Measurements from ENCODE around the gene TTC12. TPM values are rescaled to one million over a fixed set of nuclear protein-coding genes. Genes with fewer than 3 reads are reported as not detected.

Gene TTC12
- total and polyA plus RNA-seq, 2 of the 13 experiments (the other 11 are each of a cell fraction or from before 2014, with no cell fraction given), result 5.4 to 11.6 TPM

DNA sequence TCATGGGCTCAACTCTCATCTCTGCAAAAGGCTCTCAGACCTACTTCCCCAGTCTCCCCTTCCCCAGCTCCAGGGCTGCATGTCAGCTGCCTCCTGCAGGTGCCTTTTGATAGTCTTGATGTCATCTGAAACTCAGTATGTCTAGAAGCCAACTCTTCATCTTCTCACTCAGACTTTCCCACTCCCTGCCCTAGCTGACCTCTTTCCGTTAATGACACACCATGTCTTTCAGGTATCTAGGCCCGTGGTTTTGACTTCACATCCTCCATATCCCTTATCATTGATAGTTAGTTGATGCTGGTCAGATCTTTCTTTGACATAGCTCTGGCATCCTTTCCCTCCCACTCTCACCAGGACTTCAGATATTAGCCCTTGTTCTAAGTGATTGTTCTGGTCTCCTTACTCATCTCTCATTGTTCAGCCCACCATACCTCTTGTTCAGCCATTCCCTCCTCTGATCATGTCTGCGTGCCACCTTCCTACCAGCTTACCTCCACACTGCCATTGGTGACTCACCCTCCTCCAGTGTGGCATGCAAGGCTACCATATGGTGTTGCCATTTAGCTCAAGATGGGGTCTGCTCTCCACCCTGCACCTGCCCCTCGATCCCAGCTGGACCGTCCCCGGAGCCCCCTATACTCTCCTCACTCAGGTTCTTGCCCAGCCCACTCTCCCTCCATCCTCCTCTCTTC, 18.4 kb downstream of the TTC12 start (continued):
- TF ChIP-seq, protein P1, sequence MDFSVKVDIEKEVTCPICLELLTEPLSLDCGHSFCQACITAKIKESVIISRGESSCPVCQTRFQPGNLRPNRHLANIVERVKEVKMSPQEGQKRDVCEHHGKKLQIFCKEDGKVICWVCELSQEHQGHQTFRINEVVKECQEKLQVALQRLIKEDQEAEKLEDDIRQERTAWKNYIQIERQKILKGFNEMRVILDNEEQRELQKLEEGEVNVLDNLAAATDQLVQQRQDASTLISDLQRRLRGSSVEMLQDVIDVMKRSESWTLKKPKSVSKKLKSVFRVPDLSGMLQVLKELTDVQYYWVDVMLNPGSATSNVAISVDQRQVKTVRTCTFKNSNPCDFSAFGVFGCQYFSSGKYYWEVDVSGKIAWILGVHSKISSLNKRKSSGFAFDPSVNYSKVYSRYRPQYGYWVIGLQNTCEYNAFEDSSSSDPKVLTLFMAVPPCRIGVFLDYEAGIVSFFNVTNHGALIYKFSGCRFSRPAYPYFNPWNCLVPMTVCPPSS (IDR thresholded peaks at IDR 0.05), result no peak
- no peak for TF ChIP-seq TEAD3 (CRISPR knock-in tag; optimal IDR thresholded peaks at IDR 0.05; ENCODE audit: borderline replicate concordance)

DNA sequence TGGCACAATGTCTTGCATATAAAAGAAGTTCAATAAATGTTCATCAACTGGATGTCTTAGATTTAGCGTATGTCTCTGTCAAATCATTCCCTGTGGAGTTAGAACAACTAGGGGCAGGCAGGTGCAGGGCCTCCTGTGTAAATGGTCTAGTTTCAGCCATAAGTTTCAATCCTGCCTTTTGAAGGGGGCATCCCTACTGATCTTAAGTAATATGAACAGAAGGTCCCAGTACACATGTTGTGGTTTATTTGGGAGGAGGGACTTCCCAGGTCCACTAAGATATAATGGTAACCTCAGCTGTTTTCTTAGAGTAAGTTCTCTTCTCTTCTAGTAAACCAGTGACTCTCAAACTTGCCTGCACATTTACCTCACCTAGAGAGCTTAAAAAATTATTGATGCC, 19.8 kb downstream of the TTC12 start:
- no peak overlapping the region for H3K27ac ChIP-seq (ENCODE audit: extremely low read length, insufficient read depth, low read length)
- no peaks in the 10 kb centered on the region for H3K27me3 ChIP-seq (ENCODE audit: control insufficient read depth in 1 of 2, insufficient read depth in 2 of 2, low read length in 2 of 2)
- DNase-seq (ENCODE audit: low spot score), result no peak
- ChIA-PET POLR2A (no interaction called here), CTCF (ENCODE audit: low intra/inter-chr PET ratio, low total read pairs) (no interaction called here)
- in situ Hi-C loops (cut with HindIII; ENCODE audit: extremely low pct_ligation_motif_present, low pct_unique_long_range_greater_than_20kb) (no loop called here), intact Hi-C loops (cut with micrococcal nuclease; ENCODE audit: unreplicated experiment) (no loop called here)
- H2AFZ ChIP-seq (ENCODE audit: low read length), result no peak overlapping the region
- BruUV-seq (replicated peaks), result no TSS peak
- H3K36me3 ChIP-seq (replicated peaks in 1 of 2; ENCODE audit: control insufficient read depth in 1 of 2, insufficient read depth in 2 of 2, low read length in 2 of 2), result peaks cover 0 to 11% of the 10 kb centered on the region in 2 experiments; a peak in 2 of 5 replicates
- no peaks in the 10 kb centered on the region for H3K79me2 ChIP-seq (ENCODE audit: insufficient read depth, low read length)
- no peaks in the 10 kb centered on the region for H3K4me1 ChIP-seq (ENCODE audit: insufficient read depth, low read length)
- no peaks in the 10 kb centered on the region for H3K9me3 ChIP-seq (ENCODE audit: low read length)
- no peak overlapping the region for H3K4me3 ChIP-seq (replicated peaks in 1 of 3; ENCODE audit: insufficient read depth in 1 of 3, low read depth in 2 of 3, low read length in 3 of 3)
- H3K9ac ChIP-seq (ENCODE audit: insufficient read depth, low read depth, low read length), result no peak overlapping the region
- no peak overlapping the region for H3K4me2 ChIP-seq (ENCODE audit: low read depth, low read length)
- no peak for ATAC-seq
- no peak for FAIRE-seq
- no peaks in the 10 kb centered on the region for H4K20me1 ChIP-seq (ENCODE audit: insufficient read depth, low read length)
- 100% methylated on average over 1 of the region's 1 CpG for WGBS (ENCODE audit: low lambda C conversion rate)
- TF ChIP-seq, protein P2, sequence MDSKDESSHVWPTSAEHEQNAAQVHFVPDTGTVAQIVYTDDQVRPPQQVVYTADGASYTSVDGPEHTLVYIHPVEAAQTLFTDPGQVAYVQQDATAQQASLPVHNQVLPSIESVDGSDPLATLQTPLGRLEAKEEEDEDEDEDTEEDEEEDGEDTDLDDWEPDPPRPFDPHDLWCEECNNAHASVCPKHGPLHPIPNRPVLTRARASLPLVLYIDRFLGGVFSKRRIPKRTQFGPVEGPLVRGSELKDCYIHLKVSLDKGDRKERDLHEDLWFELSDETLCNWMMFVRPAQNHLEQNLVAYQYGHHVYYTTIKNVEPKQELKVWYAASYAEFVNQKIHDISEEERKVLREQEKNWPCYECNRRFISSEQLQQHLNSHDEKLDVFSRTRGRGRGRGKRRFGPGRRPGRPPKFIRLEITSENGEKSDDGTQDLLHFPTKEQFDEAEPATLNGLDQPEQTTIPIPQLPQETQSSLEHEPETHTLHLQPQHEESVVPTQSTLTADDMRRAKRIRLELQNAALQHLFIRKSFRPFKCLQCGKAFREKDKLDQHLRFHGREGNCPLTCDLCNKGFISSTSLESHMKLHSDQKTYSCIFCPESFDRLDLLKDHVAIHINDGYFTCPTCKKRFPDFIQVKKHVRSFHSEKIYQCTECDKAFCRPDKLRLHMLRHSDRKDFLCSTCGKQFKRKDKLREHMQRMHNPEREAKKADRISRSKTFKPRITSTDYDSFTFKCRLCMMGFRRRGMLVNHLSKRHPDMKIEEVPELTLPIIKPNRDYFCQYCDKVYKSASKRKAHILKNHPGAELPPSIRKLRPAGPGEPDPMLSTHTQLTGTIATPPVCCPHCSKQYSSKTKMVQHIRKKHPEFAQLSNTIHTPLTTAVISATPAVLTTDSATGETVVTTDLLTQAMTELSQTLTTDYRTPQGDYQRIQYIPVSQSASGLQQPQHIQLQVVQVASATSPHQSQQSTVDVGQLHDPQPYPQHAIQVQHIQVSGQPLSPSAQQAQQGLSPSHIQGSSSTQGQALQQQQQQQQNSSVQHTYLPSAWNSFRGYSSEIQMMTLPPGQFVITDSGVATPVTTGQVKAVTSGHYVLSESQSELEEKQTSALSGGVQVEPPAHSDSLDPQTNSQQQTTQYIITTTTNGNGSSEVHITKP (CRISPR knock-in tag; IDR thresholded peaks at IDR 0.05; ENCODE audit: low read depth), result no peak
- TF ChIP-seq NFATC3 (CRISPR knock-in tag; IDR thresholded peaks at IDR 0.05) (no peak), ZNF274 (CRISPR knock-in tag; IDR thresholded peaks at IDR 0.05) (no peak), HDAC6 (IDR thresholded peaks at IDR 0.05; ENCODE audit: low read depth, low read length) (no peak), ZNF75D (CRISPR knock-in tag; IDR thresholded peaks at IDR 0.05; ENCODE audit: borderline replicate concordance) (no peak), ZNF460 (CRISPR knock-in tag; IDR thresholded peaks at IDR 0.05; ENCODE audit: borderline replicate concordance) (no peak), HCFC1 (IDR thresholded peaks at IDR 0.05; ENCODE audit: low read depth, low read length) (no peak), PCBP1 (IDR thresholded peaks at IDR 0.05; ENCODE audit: borderline replicate concordance, low read depth, low read length) (no peak), ZNF674 (CRISPR knock-in tag; IDR thresholded peaks at IDR 0.05; ENCODE audit: low read depth) (no peak), ZNF230 (CRISPR knock-in tag; IDR thresholded peaks at IDR 0.05) (no peak)
- TF ChIP-seq, protein P3, sequence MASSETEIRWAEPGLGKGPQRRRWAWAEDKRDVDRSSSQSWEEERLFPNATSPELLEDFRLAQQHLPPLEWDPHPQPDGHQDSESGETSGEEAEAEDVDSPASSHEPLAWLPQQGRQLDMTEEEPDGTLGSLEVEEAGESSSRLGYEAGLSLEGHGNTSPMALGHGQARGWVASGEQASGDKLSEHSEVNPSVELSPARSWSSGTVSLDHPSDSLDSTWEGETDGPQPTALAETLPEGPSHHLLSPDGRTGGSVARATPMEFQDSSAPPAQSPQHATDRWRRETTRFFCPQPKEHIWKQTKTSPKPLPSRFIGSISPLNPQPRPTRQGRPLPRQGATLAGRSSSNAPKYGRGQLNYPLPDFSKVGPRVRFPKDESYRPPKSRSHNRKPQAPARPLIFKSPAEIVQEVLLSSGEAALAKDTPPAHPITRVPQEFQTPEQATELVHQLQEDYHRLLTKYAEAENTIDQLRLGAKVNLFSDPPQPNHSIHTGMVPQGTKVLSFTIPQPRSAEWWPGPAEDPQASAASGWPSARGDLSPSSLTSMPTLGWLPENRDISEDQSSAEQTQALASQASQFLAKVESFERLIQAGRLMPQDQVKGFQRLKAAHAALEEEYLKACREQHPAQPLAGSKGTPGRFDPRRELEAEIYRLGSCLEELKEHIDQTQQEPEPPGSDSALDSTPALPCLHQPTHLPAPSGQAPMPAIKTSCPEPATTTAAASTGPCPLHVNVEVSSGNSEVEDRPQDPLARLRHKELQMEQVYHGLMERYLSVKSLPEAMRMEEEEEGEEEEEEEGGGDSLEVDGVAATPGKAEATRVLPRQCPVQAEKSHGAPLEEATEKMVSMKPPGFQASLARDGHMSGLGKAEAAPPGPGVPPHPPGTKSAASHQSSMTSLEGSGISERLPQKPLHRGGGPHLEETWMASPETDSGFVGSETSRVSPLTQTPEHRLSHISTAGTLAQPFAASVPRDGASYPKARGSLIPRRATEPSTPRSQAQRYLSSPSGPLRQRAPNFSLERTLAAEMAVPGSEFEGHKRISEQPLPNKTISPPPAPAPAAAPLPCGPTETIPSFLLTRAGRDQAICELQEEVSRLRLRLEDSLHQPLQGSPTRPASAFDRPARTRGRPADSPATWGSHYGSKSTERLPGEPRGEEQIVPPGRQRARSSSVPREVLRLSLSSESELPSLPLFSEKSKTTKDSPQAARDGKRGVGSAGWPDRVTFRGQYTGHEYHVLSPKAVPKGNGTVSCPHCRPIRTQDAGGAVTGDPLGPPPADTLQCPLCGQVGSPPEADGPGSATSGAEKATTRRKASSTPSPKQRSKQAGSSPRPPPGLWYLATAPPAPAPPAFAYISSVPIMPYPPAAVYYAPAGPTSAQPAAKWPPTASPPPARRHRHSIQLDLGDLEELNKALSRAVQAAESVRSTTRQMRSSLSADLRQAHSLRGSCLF (CRISPR knock-in tag; IDR thresholded peaks at IDR 0.05; ENCODE audit: borderline replicate concordance), result no peak

All from HepG2 (cell line).